HepG2 (cell line): Measurements from ENCODE around the gene ACTN1. TPM values are rescaled to one million over a fixed set of nuclear protein-coding genes. Genes with fewer than 3 reads are reported as not detected.

Source experiments
- CAMTA2 ChIP-seq: sonication (generic); formaldehyde crosslinking; IDR thresholded peaks from 2 replicates; pipeline ENCODE4 v1.4.0; 2020; ENCODE audit warnings: mild to moderate bottlenecking, missing genetic modification reagents, borderline replicate concordance
- CHD2 ChIP-seq: IDR thresholded peaks from 2 replicates; pipeline ENCODE4 v1.6.1; 2011; ENCODE audit warnings: low read depth, low read length, improper control_type of control experiment
- CSRNP1 ChIP-seq: sonication (generic); formaldehyde crosslinking; IDR thresholded peaks from 2 replicates; pipeline ENCODE4 v1.8.1; 2023; ENCODE audit warnings: mild to moderate bottlenecking, missing genetic modification reagents
- GTF3A ChIP-seq: sonication (generic); formaldehyde crosslinking; conservative IDR thresholded peaks from 2 replicates; pipeline ENCODE4 v1.4.0; 2020; ENCODE audit warnings: mild to moderate bottlenecking, missing genetic modification reagents
- HDAC2 ChIP-seq: sonication (generic); formaldehyde crosslinking; IDR thresholded peaks from 2 replicates; pipeline ENCODE4 v1.4.0; 2020; ENCODE audit warnings: missing genetic modification reagents
- KDM3A ChIP-seq: IDR thresholded peaks from 2 replicates; pipeline ENCODE4 v1.6.1; 2018; ENCODE audit warnings: low read depth, missing compliant biosample characterization
- KLF6 ChIP-seq: IDR thresholded peaks from 2 replicates; pipeline ENCODE4 v1.8.0; 2016; ENCODE audit warnings: missing biosample characterization, missing genetic modification reagents
- KLF9 ChIP-seq: IDR thresholded peaks from 2 replicates; pipeline ENCODE4 v1.6.1; 2016; ENCODE audit warnings: low read depth
- NFYC ChIP-seq: IDR thresholded peaks from 2 replicates; pipeline ENCODE4 v1.6.1; 2016; ENCODE audit warnings: missing genetic modification reagents, missing compliant biosample characterization
- PHF8 ChIP-seq: sonication (generic); formaldehyde crosslinking; IDR thresholded peaks from 2 replicates; pipeline ENCODE4 v1.5.0; 2020; ENCODE audit warnings: missing genetic modification reagents
- PLSCR1 ChIP-seq: sonication (generic); formaldehyde crosslinking; IDR thresholded peaks from 2 replicates; pipeline ENCODE4 v1.5.0; 2020; ENCODE audit warnings: missing genetic modification reagents, mild to moderate bottlenecking, borderline replicate concordance
- POLR2AphosphoS5 ChIP-seq: IDR thresholded peaks from 2 replicates; pipeline ENCODE4 v1.6.1; 2012; ENCODE audit warnings: low read depth, low read length
- SOX6 ChIP-seq, 2 experiments: fragments of 450-650 bp in 1 of 2; sonication (generic) in 1 of 2; formaldehyde crosslinking in 1 of 2; IDR thresholded peaks; 2 replicates each; pipeline versions ENCODE4 v1.4.0 to v1.6.1; 2017 to 2020; ENCODE audit warnings: antibody characterized with exemption in 1 of 2, mild to moderate bottlenecking in 1 of 2, missing genetic modification reagents in 1 of 2
- SP4 ChIP-seq: sonication (generic); formaldehyde crosslinking; IDR thresholded peaks from 2 replicates; pipeline ENCODE4 v1.8.1; 2023; ENCODE audit warnings: mild to moderate bottlenecking, missing genetic modification reagents
- ZBTB1 ChIP-seq: sonication (generic); formaldehyde crosslinking; IDR thresholded peaks from 2 replicates; pipeline ENCODE4 v1.4.0; 2020; ENCODE audit warnings: missing genetic modification reagents, borderline replicate concordance
- ZNF124 ChIP-seq: sonication (generic); formaldehyde crosslinking; IDR thresholded peaks from 2 replicates; pipeline ENCODE4 v1.4.0; 2020; ENCODE audit warnings: missing genetic modification reagents
- ZNF280D ChIP-seq: sonication (generic); formaldehyde crosslinking; IDR thresholded peaks from 2 replicates; pipeline ENCODE4 v1.5.1; 2020; ENCODE audit warnings: mild to moderate bottlenecking, missing genetic modification reagents
- ZNF333 ChIP-seq: sonication (generic); formaldehyde crosslinking; IDR thresholded peaks from 2 replicates; pipeline ENCODE4 v1.4.0; 2020; ENCODE audit warnings: mild to moderate bottlenecking, missing genetic modification reagents, borderline replicate concordance
- ZNF430 ChIP-seq: sonication (generic); formaldehyde crosslinking; IDR thresholded peaks from 2 replicates; pipeline ENCODE4 v1.9.0; 2021; ENCODE audit warnings: mild to moderate bottlenecking, missing genetic modification reagents
- ZNF580 ChIP-seq: IDR thresholded peaks from 2 replicates; pipeline ENCODE4 v1.6.1; 2016; ENCODE audit warnings: low read depth, borderline replicate concordance
- ZNF746 ChIP-seq: sonication (generic); formaldehyde crosslinking; IDR thresholded peaks from 2 replicates; pipeline ENCODE4 v1.8.0; 2022; ENCODE audit warnings: mild to moderate bottlenecking, missing genetic modification reagents
- ZNF768 ChIP-seq: sonication (generic); formaldehyde crosslinking; IDR thresholded peaks from 2 replicates; pipeline ENCODE4 v1.4.0; 2020; ENCODE audit warnings: missing genetic modification reagents
- ZNF776 ChIP-seq: sonication (generic); formaldehyde crosslinking; IDR thresholded peaks from 2 replicates; pipeline ENCODE4 v1.4.0; 2020; ENCODE audit warnings: mild to moderate bottlenecking, missing genetic modification reagents
- polyA plus RNA-seq, 8 experiments: library from polyadenylated mRNA; depleted of rRNA in 3 of 8; stranded (reverse) in 7 of 8; unstranded in 1 of 8; fragments of >200 nt; fragmentation: Illumina TruSeq in 4 of 8; extraction: Trizol in 4 of 8; gene quantifications; 2 replicates each; pipeline versions ENCODE4 v1.2.1 to v1.2.3, GENCODE V29; 2011 to 2016; ENCODE audit warnings: low read depth in 4 of 8, missing spikeins in 1 of 8, mixed read lengths in 1 of 8; ENCODE audit not compliant: insufficient read depth in 1 of 8
- total RNA-seq, 5 experiments: library from RNA; depleted of rRNA; stranded (reverse); fragments of >200 nt; fragmentation: Illumina TruSeq; extraction: Trizol; gene quantifications; 2 replicates each; pipeline ENCODE4 v1.2.3, GENCODE V29; 2016; ENCODE audit warnings: low read depth in 1 of 5

Gene ACTN1
- total and polyA plus RNA-seq, 2 of the 13 experiments (the other 11 are each of a cell fraction or from before 2014, with no cell fraction given) = 58.6 to 162 TPM

GRCh38 chr14:68979021-68979721 lies at the start of gene ACTN1 (continued):
- no peak; the same call in 1 of the 2 replicates for TF ChIP-seq ZBTB1 (CRISPR knock-in tag)
- TF ChIP-seq ZNF746 (CRISPR knock-in tag) = peak; percentile 44; the same call in 1 of the 2 replicates
- 0 out of 2 replicates have a peak, but pooled peaks have one; percentile 49 for TF ChIP-seq ZNF580
- peak; percentile 55 for TF ChIP-seq ZNF430
- 0 out of 2 replicates have a peak, but pooled peaks have one; percentile 30 for TF ChIP-seq ZNF124 (CRISPR knock-in tag)
- peak; percentile 34; the same call in 1 of the 2 replicates for TF ChIP-seq ZNF280D (CRISPR knock-in tag)
- peak; percentile 18; the same call in 1 of the 2 replicates for TF ChIP-seq CSRNP1 (CRISPR knock-in tag)
- peak; percentile 62 for TF ChIP-seq CHD2
- peak; percentile 80 for TF ChIP-seq SP4 (CRISPR knock-in tag)
- TF ChIP-seq GTF3A (CRISPR knock-in tag) = no peak
- no peak for TF ChIP-seq SOX6 (IDR thresholded peaks at IDR 0.05)
- peak; percentile 64 for TF ChIP-seq SOX6 (CRISPR knock-in tag; IDR thresholded peaks at IDR 0.05)
- peak; percentile 57; the same call in 1 of the 2 replicates for TF ChIP-seq ZNF776
- peak; percentile 19; the same call in 1 of the 2 replicates for TF ChIP-seq HDAC2 (CRISPR knock-in tag)
- 0 out of 2 replicates have a peak, but pooled peaks have one; percentile 46 for TF ChIP-seq PLSCR1 (CRISPR knock-in tag)
- no peak for TF ChIP-seq ZNF768
- peak; percentile 68; the same call in 1 of the 2 replicates for TF ChIP-seq ZNF333 (CRISPR knock-in tag)
- TF ChIP-seq KLF6 = 0 out of 2 replicates have a peak, but pooled peaks have one; percentile 29
- peak; percentile 49; the same call in 1 of the 2 replicates for TF ChIP-seq KLF9 (CRISPR knock-in tag)
- TF ChIP-seq NFYC = peak; percentile 97
- peak; percentile 67 for TF ChIP-seq POLR2AphosphoS5
- peak; percentile 61 for TF ChIP-seq PHF8 (CRISPR knock-in tag)
- no peak for TF ChIP-seq KDM3A (CRISPR knock-in tag)
- TF ChIP-seq CAMTA2 (CRISPR knock-in tag) = peak; percentile 58; the same call in 1 of the 2 replicates
